Stimulated activated naive CD8-positive, alpha-beta T cell treated with anti-CD3 and anti-CD28 coated beads, Interleukin-15, Interleukin-2, amounts not matched to agents 100 ng/mL and 50 ng/mL, for 24 hours (primary cell): ENCODE measurements around the gene PRKG2.
A peak's percentile ranks its signal among the peaks of the same experiment; 100 is the strongest.

Experiments
- H3K27ac Mint-ChIP-seq: one replicate; pipeline ENCODE4 v1.8.0; 2021; ENCODE audit warnings: mild to moderate bottlenecking, mixed read lengths
- H3K27me3 Mint-ChIP-seq: one replicate; pipeline ENCODE4 v1.8.0; 2021; ENCODE audit warnings: mixed read lengths
- H3K36me3 Mint-ChIP-seq: one replicate; pipeline ENCODE4 v1.8.0; 2021; ENCODE audit warnings: low read depth, mixed read lengths
- H3K4me1 Mint-ChIP-seq: one replicate; pipeline ENCODE4 v1.8.0; 2021; ENCODE audit warnings: low read depth, mixed read lengths
- H3K4me3 Mint-ChIP-seq: one replicate; pipeline ENCODE4 v1.8.0; 2021; ENCODE audit warnings: mild to moderate bottlenecking, mixed read lengths
- H3K9me3 Mint-ChIP-seq: one replicate; pipeline ENCODE4 v1.8.0; 2021; ENCODE audit warnings: mixed read lengths

The PRKG2 gene, protein sequence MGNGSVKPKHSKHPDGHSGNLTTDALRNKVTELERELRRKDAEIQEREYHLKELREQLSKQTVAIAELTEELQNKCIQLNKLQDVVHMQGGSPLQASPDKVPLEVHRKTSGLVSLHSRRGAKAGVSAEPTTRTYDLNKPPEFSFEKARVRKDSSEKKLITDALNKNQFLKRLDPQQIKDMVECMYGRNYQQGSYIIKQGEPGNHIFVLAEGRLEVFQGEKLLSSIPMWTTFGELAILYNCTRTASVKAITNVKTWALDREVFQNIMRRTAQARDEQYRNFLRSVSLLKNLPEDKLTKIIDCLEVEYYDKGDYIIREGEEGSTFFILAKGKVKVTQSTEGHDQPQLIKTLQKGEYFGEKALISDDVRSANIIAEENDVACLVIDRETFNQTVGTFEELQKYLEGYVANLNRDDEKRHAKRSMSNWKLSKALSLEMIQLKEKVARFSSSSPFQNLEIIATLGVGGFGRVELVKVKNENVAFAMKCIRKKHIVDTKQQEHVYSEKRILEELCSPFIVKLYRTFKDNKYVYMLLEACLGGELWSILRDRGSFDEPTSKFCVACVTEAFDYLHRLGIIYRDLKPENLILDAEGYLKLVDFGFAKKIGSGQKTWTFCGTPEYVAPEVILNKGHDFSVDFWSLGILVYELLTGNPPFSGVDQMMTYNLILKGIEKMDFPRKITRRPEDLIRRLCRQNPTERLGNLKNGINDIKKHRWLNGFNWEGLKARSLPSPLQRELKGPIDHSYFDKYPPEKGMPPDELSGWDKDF

DNA sequence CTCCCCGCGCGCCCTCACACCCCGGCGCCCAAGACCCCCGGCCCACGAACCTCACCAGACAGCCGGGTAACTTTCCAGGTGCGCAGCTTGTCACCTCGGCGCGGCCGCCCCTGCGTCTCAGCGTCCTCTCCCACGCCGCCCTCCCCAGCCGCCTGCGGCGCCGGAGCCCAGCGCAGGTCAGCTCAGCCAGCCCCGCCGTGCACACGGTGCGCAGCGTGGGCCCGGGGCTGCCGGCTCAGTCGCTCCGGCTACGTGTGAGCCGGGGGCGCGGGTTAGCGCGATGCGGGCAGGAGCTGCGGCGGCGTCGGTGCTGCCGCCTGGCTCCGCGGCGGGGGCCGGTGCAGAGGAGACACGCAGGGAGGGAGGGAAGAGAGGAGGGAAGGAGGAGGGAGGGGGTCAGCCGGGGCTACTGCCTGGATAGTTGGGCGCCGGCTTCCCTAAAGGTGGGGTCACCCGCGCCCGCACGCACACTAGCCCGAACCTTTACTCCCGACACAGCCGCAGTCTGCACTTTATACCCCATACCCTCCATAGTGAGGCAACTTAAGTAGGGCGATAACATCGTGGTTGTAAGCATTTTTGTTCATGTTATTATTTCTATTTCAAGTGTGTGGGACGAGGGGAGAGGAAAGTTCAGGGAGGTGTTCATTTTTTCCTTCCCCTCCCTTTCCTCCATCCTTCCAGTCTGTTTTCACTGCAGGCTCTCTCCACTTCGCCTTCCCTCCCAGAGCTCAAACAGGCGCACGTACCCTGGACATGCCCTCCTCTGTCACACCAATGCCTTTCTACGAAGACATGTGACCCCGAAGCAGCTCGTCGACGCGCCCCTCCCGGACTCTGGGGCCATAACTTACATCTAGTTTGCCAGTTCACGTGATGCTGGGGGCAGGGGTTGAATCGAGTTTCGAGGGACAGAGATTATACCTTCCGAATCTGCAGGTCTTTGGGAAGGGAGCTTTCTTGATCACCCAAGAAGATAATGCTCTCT is at the start of gene PRKG2:
TSS of gene PRKG2 (minus strand) at position 342 of the 988 bp plus-strand sequence. CDS start 10,175 bp downstream, outside the sequence.
- peak within 1 kb of the TSS; percentile 60 for H3K4me3 Mint-ChIP-seq
- H3K27ac Mint-ChIP-seq: no peak within 1 kb of the TSS
- peaks cover 53% of the 10 kb centered on the region for H3K27me3 Mint-ChIP-seq
- no peaks in the 10 kb centered on the region for H3K36me3 Mint-ChIP-seq
- H3K4me1 Mint-ChIP-seq: peaks cover 9% of the 10 kb centered on the region
- H3K9me3 Mint-ChIP-seq: no peaks in the 10 kb centered on the region

DNA sequence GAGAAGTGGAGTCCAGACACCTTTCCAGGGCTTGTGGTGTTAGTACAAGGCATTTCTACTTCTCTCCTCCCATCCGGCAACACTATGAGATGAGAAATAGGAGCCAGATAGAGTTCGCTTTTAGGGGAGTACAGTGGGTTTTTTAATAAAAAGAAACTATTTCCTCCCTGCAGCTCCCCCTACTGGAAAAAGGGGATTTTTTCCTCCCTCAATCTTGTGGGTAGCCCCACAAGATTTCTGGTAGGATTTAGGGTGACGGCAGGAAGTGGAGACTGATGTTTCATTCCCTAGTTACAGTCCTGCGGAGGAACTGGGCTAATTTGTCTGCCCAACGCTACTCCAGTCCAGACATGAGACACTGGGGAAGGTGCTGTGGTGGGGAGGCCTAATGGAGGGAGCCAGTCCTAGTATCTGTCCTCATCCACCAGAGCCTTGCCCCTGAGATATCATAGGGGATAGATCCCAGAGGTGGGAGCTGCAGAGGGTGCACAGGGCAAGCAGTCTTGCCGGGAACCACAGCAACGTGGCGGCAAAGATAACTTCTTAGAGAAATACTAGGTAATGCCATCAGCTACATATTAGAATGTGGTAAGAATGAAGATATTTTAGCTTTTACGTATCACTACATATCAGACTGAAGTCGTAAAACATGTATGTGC is 45.5 kb upstream of the PRKG2 start:
- Mint-ChIP-seq H3K9me3 (peaks cover 3% of the 10 kb centered on the region), H3K27ac (no peak overlapping the region), H3K4me3 (no peak overlapping the region), H3K36me3 (no peaks in the 10 kb centered on the region), H3K4me1 (no peaks in the 10 kb centered on the region), H3K27me3 (no peaks in the 10 kb centered on the region)

DNA sequence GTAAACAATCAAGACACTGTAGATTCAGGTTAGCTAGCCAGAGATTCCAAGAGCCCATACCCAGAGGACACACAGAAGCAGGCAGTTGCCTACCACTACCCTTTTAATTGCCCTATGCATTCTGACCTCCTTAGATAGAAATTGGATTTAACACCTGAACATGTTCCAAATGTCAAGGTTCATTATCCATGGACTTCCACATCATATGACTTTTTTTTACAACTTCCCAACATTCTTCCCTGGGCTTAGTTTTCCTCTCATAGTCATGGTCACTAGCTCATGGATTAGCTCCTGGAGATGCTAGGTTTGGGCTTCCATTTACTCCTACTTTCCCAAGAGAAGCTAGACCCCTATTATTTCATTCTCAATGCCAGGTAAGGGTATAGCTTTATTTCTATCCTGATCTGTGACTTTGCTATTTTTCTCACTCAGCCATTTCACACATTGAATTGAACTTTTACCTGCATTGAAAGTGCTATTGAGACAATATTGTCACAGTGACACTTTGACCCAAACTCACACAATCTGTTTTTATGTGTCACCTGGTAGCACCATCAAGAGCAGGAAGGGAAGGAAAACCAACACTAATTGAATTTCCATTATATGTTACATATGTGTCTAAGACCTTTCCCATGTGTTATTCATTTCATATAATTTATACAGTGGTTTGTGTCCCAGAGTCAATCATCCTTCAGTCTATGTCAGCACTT is 44.0 kb upstream of the PRKG2 start:
- no peaks in the 10 kb centered on the region for H3K4me1 Mint-ChIP-seq
- H3K27ac Mint-ChIP-seq: no peak overlapping the region
- H3K9me3 Mint-ChIP-seq: no peaks in the 10 kb centered on the region
- H3K36me3 Mint-ChIP-seq: no peaks in the 10 kb centered on the region
- H3K4me3 Mint-ChIP-seq: no peak overlapping the region
- H3K27me3 Mint-ChIP-seq: no peaks in the 10 kb centered on the region

DNA sequence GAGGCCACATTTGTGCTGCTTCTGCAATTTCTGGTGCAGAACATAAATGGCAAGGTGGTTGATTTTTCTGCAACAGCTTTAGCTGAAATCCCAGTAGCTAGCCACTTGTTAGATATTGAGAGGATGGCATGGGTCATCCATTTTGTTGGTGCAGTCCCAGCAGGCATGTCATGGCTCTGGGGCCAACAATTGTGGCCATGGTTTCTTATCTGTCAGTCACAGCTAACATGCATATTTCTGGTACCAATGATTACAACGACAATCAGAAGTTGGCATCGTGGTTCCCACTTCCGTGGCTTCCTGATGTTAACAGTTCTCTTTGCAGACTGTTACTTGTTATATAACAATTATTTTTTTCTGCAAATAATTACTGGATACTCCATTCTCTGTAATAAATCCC is 42.8 kb upstream of the PRKG2 start:
- H3K36me3 Mint-ChIP-seq: no peaks in the 10 kb centered on the region
- H3K4me3 Mint-ChIP-seq: no peak overlapping the region
- no peaks in the 10 kb centered on the region for H3K9me3 Mint-ChIP-seq
- H3K27ac Mint-ChIP-seq: no peak overlapping the region
- H3K4me1 Mint-ChIP-seq: no peaks in the 10 kb centered on the region
- H3K27me3 Mint-ChIP-seq: no peaks in the 10 kb centered on the region

DNA sequence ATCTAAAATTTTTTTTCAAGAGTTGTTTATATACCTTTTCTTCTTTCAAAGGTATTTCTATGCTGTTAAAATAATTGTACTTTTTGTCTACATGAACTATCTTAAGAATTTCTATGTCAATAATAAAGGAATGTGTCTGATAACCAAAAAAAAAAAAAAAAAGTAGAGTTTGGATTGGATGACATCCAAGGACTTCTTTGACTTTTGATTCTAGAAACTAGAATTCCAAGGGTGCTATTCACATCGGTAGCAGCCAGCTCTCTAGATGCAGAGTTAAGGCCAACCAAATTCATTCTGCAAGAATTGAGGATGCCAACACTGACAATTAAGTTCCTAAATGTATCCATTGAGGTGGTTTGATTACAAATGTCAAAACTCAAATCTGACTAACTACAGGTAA is 42.0 kb upstream of the PRKG2 start:
- Mint-ChIP-seq H3K27ac (no peak overlapping the region), H3K9me3 (no peaks in the 10 kb centered on the region), H3K27me3 (no peaks in the 10 kb centered on the region), H3K4me3 (no peak overlapping the region), H3K4me1 (no peaks in the 10 kb centered on the region), H3K36me3 (no peaks in the 10 kb centered on the region)

DNA sequence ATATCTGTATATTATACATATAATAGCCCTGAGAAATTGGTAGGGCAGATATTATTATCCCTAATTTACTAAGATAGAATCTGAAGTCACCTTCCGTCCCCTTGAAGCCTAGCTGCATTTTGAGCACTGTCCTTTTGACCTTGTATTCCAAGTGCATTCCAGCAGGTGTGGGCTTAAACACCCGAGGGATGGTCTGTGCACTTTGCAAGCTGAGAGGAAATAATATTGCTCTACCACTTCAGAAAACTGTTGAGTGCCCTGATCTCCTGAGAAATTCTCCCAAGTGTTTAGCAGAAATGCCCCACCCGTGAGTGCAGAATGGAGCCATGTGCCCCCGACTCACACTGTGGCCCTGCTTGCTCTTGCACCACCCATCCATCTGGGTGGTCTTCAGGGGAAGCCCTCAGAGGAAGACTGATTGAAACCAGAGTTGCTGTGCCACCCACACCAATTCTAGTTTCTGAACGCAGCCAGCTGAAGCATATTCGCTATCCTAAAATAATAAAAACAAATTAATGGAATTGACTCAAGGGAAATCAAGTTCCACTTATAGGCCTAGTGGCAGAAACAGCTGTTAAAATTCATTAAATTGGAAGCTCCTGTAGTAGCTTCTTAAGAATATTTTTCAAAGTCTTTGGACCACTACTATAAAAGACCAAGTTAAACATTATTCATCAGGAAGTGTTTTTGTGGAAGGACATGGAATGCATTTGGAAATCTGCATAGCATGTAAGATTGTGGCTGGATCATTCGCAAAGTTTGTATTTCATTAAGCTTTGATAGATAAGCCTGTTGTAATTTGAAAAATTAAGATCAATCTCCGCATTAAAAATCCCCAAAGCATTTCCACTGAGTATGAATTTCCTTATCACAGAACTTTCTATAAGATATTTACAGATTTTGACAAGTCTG is 41.3 kb upstream of the PRKG2 start:
- Mint-ChIP-seq H3K27me3 (no peaks in the 10 kb centered on the region), H3K4me3 (no peak overlapping the region), H3K27ac (no peak overlapping the region)

DNA sequence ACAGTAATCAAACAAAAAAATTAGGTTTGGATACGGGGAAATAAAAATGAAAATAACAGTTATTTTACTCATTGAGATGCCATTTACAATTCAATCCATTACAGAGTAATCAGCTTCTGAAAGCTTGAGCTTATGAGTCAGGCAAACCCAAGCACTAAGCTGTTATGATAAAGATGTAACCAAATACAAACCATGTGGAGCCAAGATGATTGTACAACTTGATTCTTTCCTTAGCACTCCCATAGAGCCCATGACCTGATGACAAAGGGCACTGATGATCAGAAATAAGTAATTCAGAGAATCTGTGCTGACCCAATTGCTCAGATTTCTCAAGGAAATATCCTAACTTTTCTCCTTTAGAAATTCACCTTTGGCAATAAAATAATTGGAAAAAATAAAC is 40.5 kb upstream of the PRKG2 start:
- Mint-ChIP-seq H3K9me3 (no peaks in the 10 kb centered on the region), H3K36me3 (no peaks in the 10 kb centered on the region), H3K4me3 (no peak overlapping the region), H3K27ac (no peak overlapping the region), H3K4me1 (no peaks in the 10 kb centered on the region), H3K27me3 (no peaks in the 10 kb centered on the region)

More for the DNA sequence above, 41.3 kb upstream of the PRKG2 start:
- H3K9me3 Mint-ChIP-seq: no peaks in the 10 kb centered on the region
- no peaks in the 10 kb centered on the region for H3K36me3 Mint-ChIP-seq
- no peaks in the 10 kb centered on the region for H3K4me1 Mint-ChIP-seq

DNA sequence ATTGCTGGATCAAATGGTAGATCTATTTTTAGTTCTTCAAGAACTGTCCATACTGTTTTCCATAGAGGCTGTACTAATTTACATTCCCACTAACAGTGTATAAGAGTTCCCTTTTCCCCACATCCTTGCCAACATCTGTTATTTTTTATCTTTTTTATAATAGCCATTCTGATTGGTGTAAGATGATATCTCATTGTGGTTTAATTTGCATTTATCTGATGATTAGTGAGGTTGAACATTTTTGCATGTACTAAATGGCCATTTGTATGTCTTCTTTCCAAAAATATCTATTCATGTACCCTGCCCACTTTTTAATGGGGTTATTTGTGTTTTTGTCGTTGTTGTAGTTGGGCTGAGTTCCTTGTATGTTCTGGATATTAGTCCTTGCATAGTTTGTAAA is 35.4 kb upstream of the PRKG2 start:
- no peaks in the 10 kb centered on the region for H3K9me3 Mint-ChIP-seq
- no peak overlapping the region for H3K4me3 Mint-ChIP-seq
- peaks cover 3% of the 10 kb centered on the region for H3K27me3 Mint-ChIP-seq
- H3K36me3 Mint-ChIP-seq: no peaks in the 10 kb centered on the region
- no peak overlapping the region for H3K27ac Mint-ChIP-seq
- no peaks in the 10 kb centered on the region for H3K4me1 Mint-ChIP-seq

DNA sequence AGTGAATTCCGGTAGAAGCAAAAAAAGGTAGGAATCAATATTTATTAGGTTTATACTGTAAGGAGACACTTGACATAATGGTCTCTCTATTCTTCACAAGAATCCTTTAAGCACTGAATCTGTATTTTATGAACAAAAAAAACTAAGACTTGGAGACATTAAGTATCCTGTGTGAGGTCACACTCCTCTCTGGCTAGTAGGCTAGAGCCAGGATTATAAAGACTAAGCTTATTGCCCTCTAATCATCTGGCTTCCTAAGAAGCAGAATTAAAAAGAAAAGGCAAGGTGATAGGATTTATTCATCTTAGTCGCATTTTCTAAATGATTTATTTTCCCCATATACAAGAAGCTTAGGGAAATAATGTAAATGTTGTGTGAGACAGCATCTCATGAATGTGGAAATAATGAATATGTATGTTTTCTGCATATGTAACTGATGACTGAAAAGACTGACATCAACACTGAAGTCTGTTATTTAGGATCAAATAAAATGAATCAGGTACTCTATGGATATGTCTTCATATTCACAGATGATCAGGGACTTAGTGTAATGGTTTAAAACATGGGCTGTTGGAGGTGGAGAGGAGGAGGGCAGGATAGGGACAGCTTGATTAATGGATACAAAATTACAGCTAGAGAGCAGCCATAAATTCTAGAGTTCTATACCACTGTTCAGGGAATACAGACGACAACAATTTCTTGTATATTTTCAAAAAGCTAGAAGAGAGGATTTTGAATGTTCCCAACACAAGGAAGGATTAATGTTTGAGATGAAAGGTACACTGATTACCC is 30.4 kb upstream of the PRKG2 start:
- H3K4me1 Mint-ChIP-seq: no peaks in the 10 kb centered on the region
- no peaks in the 10 kb centered on the region for H3K36me3 Mint-ChIP-seq
- H3K27me3 Mint-ChIP-seq: peaks cover 3% of the 10 kb centered on the region
- no peak overlapping the region for H3K4me3 Mint-ChIP-seq
- H3K9me3 Mint-ChIP-seq: no peaks in the 10 kb centered on the region
- H3K27ac Mint-ChIP-seq: no peak overlapping the region

DNA sequence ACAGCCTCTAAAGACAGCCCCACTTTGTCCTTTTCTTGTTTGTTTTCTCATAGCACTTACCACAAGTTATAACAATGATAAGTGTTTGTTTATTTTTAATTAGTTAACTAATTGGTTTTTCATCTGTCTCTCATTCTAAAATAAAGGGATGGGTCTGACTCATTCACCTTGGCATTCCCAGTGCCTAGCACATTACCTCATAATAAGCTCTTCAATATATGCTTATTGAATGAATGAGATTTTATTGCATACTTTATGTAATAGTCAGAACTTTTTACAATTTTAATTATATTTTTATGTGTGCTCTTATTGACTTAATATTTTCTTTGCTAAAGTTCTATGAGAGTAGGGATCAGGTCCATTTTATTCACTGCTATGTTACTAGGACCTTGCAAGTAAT is 22.8 kb upstream of the PRKG2 start:
- H3K27me3 Mint-ChIP-seq: peaks cover 4% of the 10 kb centered on the region
- no peak overlapping the region for H3K27ac Mint-ChIP-seq
- H3K4me1 Mint-ChIP-seq: no peaks in the 10 kb centered on the region
- H3K4me3 Mint-ChIP-seq: no peak overlapping the region
- H3K9me3 Mint-ChIP-seq: no peaks in the 10 kb centered on the region
- no peaks in the 10 kb centered on the region for H3K36me3 Mint-ChIP-seq

DNA sequence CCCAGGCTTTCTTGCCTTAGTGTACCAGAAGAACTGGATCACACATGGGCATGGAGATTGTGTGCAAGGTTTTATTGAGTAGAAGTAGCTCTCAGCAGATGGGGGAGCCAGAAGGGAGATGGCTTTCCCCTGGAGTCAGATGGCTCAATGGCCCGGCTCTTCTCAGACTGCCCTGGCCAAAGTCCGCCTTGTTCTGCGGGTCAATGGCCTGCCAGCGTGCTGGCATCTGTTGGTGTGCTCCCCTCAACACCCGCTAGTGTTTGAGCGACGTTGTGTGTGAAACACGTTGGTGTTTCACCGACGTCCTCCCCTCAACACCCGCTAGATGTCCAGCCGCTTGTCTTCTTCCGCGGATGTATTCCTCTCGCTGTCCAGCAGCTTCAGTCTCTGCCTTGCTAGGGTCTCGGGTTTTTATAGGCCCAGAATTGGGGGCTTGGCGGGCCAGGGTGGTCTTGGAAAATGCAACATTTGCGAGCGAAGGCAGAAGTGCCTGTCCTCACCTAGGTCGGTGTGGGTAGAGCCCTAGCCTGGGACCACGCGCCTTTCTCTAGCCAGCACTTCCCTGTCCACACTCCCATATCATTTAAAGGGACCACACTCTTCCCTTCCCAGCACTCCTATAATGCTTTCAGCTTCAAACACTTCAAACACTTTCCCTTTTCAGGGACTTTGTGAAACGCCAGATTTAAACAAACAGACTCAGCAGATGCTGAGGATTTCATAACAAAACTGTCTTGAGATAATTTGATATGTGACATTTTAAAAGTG is 21.1 kb upstream of the PRKG2 start:
- Mint-ChIP-seq H3K4me1 (no peaks in the 10 kb centered on the region), H3K4me3 (no peak overlapping the region), H3K27me3 (peaks cover 4% of the 10 kb centered on the region), H3K36me3 (no peaks in the 10 kb centered on the region), H3K9me3 (peaks cover 5% of the 10 kb centered on the region), H3K27ac (no peak overlapping the region)

DNA sequence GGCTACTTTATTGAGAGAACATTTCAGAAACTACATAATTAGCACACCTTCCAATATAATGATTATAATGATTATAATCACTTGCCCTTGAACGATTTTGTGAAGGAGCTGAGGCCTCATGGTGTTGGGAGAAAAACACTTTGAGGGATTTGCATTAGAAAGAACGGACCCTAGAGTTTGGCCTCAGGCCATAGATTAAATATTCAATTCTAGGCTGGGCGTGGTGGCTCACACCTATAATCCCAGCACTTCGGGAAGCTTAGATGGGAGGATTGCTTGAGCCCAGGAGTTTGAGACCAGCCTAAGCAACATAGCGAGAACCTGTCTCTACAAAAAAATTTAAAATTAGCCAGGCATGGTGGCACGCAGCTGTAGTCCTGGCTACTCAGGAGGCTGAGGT is 12.9 kb upstream of the PRKG2 start:
- Mint-ChIP-seq H3K27me3 (no peaks in the 10 kb centered on the region), H3K36me3 (no peaks in the 10 kb centered on the region), H3K9me3 (peaks cover 10% of the 10 kb centered on the region), H3K4me3 (no peak overlapping the region), H3K4me1 (no peaks in the 10 kb centered on the region), H3K27ac (no peak overlapping the region)
